ENCODE measurements around the gene AUTS2. TPM values are rescaled to one million over a fixed set of nuclear protein-coding genes. Genes with fewer than 3 reads are reported as not detected.

Gene AUTS2
- total RNA-seq, 1 donor from 2014 or later: 9.9 TPM

- TF ChIP-seq, protein P1, sequence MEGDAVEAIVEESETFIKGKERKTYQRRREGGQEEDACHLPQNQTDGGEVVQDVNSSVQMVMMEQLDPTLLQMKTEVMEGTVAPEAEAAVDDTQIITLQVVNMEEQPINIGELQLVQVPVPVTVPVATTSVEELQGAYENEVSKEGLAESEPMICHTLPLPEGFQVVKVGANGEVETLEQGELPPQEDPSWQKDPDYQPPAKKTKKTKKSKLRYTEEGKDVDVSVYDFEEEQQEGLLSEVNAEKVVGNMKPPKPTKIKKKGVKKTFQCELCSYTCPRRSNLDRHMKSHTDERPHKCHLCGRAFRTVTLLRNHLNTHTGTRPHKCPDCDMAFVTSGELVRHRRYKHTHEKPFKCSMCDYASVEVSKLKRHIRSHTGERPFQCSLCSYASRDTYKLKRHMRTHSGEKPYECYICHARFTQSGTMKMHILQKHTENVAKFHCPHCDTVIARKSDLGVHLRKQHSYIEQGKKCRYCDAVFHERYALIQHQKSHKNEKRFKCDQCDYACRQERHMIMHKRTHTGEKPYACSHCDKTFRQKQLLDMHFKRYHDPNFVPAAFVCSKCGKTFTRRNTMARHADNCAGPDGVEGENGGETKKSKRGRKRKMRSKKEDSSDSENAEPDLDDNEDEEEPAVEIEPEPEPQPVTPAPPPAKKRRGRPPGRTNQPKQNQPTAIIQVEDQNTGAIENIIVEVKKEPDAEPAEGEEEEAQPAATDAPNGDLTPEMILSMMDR (IDR thresholded peaks at IDR 0.05; ENCODE audit: insufficient read depth, low read length, poor library complexity, severe bottlenecking): no peak
Measured at GRCh38 chr7:70676243-70676642, 1078.0 kb downstream of the AUTS2 start.

DNA sequence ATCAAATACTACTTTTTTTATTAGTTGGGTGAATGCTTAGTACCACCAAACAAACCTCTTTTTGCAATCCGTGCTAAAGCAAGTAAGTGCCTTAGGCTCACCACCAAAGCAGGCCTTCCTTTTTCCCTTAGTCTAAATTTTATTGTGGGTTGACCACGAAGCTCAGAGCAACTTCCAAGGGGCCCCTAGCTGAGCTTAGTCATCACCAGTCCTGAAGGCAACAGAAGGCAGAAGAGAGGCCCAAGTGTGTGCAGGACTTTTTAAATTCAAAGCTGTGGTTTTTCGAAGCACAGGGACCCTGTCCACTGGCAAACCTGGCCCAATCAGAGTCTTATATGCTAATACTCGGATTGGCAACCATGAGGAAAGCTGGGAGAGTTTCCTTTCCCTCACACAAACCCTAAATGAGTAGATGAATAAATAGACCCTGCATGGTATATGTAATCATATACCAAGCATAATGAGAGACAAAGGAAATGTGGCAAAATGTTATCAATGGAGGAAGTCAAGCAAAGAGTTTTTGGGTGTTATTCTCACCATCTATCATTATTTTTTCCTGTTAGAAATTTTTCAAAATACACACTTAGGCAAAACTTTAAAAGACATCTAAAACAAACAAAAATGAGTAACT is 1080.5 kb downstream of the AUTS2 start:
- H3K4me3 ChIP-seq (ENCODE audit: low read depth, low read length): no peak overlapping the region
- H3K36me3 ChIP-seq (ENCODE audit: control insufficient read depth, insufficient read depth, low read length): no peaks in the 10 kb centered on the region
- TF ChIP-seq, protein P1 (IDR thresholded peaks at IDR 0.05; ENCODE audit: insufficient read depth, low read length, poor library complexity, severe bottlenecking): no peak
- H3K27me3 ChIP-seq (ENCODE audit: control insufficient read depth, insufficient read depth, low read length): no peaks in the 10 kb centered on the region
- DNase-seq (ENCODE audit: low read depth): peak; percentile 37

More at GRCh38 chr7:70676243-70676642, 1078.0 kb downstream of the AUTS2 start:
- H3K36me3 ChIP-seq (ENCODE audit: control insufficient read depth, insufficient read depth, low read length): no peaks in the 10 kb centered on the region
- H3K27me3 ChIP-seq (ENCODE audit: control insufficient read depth, insufficient read depth, low read length): no peaks in the 10 kb centered on the region
- DNase-seq (ENCODE audit: low read depth): no peak
- H3K4me3 ChIP-seq (ENCODE audit: low read depth, low read length): no peak overlapping the region

DNA sequence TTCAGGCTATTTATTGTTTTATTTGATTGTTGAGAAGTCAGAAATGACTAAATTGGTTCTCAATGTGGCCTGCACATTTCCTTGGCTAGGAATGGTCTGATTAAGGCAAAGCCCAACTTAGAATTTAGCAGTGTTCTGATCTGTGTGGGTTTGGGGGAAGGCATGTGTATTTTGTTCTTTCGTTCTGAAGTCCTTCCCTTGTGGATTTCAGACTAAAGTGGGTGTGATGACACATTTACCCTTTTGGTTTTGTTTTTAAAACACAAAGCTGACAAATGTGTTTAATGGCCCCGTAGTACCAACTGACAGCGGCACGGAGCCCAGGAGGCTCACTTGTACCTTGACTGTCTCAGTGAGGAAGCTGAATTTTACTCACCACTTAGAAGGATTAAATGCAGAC is 1081.4 kb downstream of the AUTS2 start:
- DNase-seq (ENCODE audit: low read depth): no peak
- no peaks in the 10 kb centered on the region for H3K36me3 ChIP-seq (ENCODE audit: control insufficient read depth, insufficient read depth, low read length)
- no peaks in the 10 kb centered on the region for H3K27me3 ChIP-seq (ENCODE audit: control insufficient read depth, insufficient read depth, low read length)
- no peak overlapping the region for H3K4me3 ChIP-seq (ENCODE audit: low read depth, low read length)
- TF ChIP-seq, protein P1 (IDR thresholded peaks at IDR 0.05; ENCODE audit: insufficient read depth, low read length, poor library complexity, severe bottlenecking): no peak

GRCh38 chr7:70680306-70680705 is 1082.0 kb downstream of the AUTS2 start:
- TF ChIP-seq, protein P1 (IDR thresholded peaks at IDR 0.05; ENCODE audit: insufficient read depth, low read length, poor library complexity, severe bottlenecking): no peak
- Histone ChIP-seq H3K4me3 (ENCODE audit: low read depth, low read length) (no peak overlapping the region), H3K27me3 (ENCODE audit: control insufficient read depth, insufficient read depth, low read length) (no peaks in the 10 kb centered on the region), H3K36me3 (ENCODE audit: control insufficient read depth, insufficient read depth, low read length) (no peaks in the 10 kb centered on the region)
- DNase-seq (ENCODE audit: low read depth): no peak

DNA sequence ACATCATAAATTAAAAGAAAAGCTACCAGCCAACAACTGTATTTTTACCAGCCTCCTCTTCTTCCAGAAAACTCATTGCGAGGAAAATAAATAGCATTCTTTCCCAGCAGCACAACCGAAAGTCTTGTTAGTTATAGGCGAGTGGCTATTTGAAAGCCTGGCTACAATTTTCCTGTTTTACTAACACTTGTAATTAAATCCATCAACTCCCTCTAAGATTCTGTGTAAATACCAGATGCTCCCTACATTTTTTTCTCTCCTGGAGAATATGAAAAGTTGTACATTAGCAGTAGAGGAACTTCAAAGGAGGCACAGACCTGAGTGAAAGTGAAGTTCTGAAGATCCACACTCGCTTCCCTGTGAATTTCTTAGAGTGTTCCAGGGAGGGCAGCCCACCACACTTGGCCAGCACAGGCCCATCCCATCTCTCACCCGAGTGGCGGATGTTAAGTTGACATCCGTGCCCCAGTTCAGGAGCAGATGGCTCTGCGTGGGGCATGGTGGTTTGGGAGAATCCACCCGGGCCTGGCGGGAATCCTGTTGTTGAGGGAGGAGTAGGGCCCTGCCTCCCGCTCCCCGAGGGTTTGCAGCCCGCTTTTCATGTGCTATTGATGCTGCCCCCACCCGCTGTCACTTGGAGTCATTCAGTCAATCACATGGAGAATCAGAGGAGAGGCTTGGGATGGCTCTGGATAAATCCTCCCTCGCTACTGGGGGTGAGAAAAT is 1082.6 kb downstream of the AUTS2 start:
- DNase-seq (ENCODE audit: low read depth): no peak
- TF ChIP-seq, protein P1 (IDR thresholded peaks at IDR 0.05; ENCODE audit: insufficient read depth, low read length, poor library complexity, severe bottlenecking): no peak

More for the DNA sequence above, 1082.6 kb downstream of the AUTS2 start:
- no peak overlapping the region for H3K4me3 ChIP-seq (ENCODE audit: low read depth, low read length)
- H3K36me3 ChIP-seq (ENCODE audit: control insufficient read depth, insufficient read depth, low read length): no peaks in the 10 kb centered on the region
- H3K27me3 ChIP-seq (ENCODE audit: control insufficient read depth, insufficient read depth, low read length): no peaks in the 10 kb centered on the region

Measured in kidney epithelial cell (primary cell).